ENCODE results near the gene CDHR2. TPM values are rescaled to one million over a fixed set of nuclear protein-coding genes. Genes with fewer than 3 reads are reported as not detected.
"Not testable (repeated sequence)": the region's sequence is repeated elsewhere in the genome, so short reads cannot be mapped to it uniquely, and the experiment has no call there.

CDHR2 gene
- total RNA-seq, 4 donors from 2014 or later, result not detected

- no peak for TF ChIP-seq CTCF (IDR thresholded peaks at IDR 0.05)
- DNase-seq (ENCODE audit: low spot score) (no peak), ATAC-seq (ENCODE audit: low FRiP score) (no peak)
Measured at GRCh38 chr5:176590035-176590717, 41.0 kb downstream of the CDHR2 start.

GRCh38 chr5:176591667-176592066 is 42.5 kb downstream of the CDHR2 start:
- not testable (repeated sequence) for DNase-seq (ENCODE audit: low spot score); ATAC-seq (ENCODE audit: low FRiP score)

- ATAC-seq (ENCODE audit: low FRiP score), result no peak
- no peak for TF ChIP-seq CTCF (IDR thresholded peaks at IDR 0.05)
Measured at GRCh38 chr5:176592573-176592972, 43.4 kb downstream of the CDHR2 start.

GRCh38 chr5:176593273-176593869 is 44.2 kb downstream of the CDHR2 start:
- ATAC-seq (ENCODE audit: low FRiP score), result no peak
- no peak for DNase-seq (ENCODE audit: low spot score)
- TF ChIP-seq CTCF (IDR thresholded peaks at IDR 0.05), result no peak

More at GRCh38 chr5:176592573-176592972, 43.4 kb downstream of the CDHR2 start:
- no peak for DNase-seq (ENCODE audit: low spot score)

- no peak for TF ChIP-seq CTCF (IDR thresholded peaks at IDR 0.05)
- DNase-seq (ENCODE audit: low spot score) (no peak), ATAC-seq (ENCODE audit: low FRiP score) (no peak)
Measured at GRCh38 chr5:176594554-176594953, 45.4 kb downstream of the CDHR2 start.

- ATAC-seq (ENCODE audit: low FRiP score) (no peak), DNase-seq (ENCODE audit: low spot score) (no peak)
- TF ChIP-seq CTCF (IDR thresholded peaks at IDR 0.05), result no peak
Measured at GRCh38 chr5:176595386-176595943, 46.3 kb downstream of the CDHR2 start.

- DNase-seq (ENCODE audit: low spot score), result no peak
- ATAC-seq (ENCODE audit: low FRiP score), result no peak
- TF ChIP-seq CTCF (IDR thresholded peaks at IDR 0.05), result no peak
Measured at GRCh38 chr5:176596069-176596644, 47.0 kb downstream of the CDHR2 start.
